Motor neuron (in vitro differentiated cells): ENCODE measurements around the gene KRTAP9-7. TPM values are rescaled to one million over a fixed set of nuclear protein-coding genes. Genes with fewer than 3 reads are reported as not detected.

ENCODE experiments used
- ATAC-seq, 8 experiments: fragments of 200-7000 bp; cut with Tn5 transposase; replicated peaks in 6 of 8; 2 replicates each; pipeline ENCODE4 v1.8.0; 2021; ENCODE audit warnings: mild to moderate bottlenecking in 8 of 8, moderate library complexity in 8 of 8
- H3K27ac ChIP-seq, 2 donors: fragments of 250-450 bp; sonication (Bioruptor Pico); 2 replicates each; pipeline ENCODE4 v1.9.0; 2021; ENCODE audit warnings: antibody characterized with exemption in 2 of 2, mild to moderate bottlenecking in 2 of 2, moderate library complexity in 1 of 2
- H3K4me1 ChIP-seq, 2 donors: fragments of 250-450 bp; sonication (Bioruptor Pico); replicated peaks in 1 of 2; 2 replicates each; pipeline ENCODE4 v1.6.1; 2021; ENCODE audit warnings: antibody characterized with exemption in 2 of 2, mild to moderate bottlenecking in 2 of 2, moderate library complexity in 1 of 2
- H3K4me3 ChIP-seq, 5 donors: fragments of 250-450 bp; sonication (Bioruptor Pico); 2 replicates each; pipeline ENCODE4 v1.9.0; 2021; ENCODE audit warnings: antibody characterized with exemption in 5 of 5, mild to moderate bottlenecking in 5 of 5, moderate library complexity in 4 of 5
- WGBS, 10 experiments: fragments of 450-650 bp; shearing (Covaris generic); methylation state at CpG; one replicate each; pipeline ENCODE4 v1.0.0; 2022; 5-methylcytosine and 5-hydroxymethylcytosine counted together
- in situ Hi-C, 9 experiments: fragments of 400-800 bp; cut with MboI; loops; one replicate each; pipeline ENCODE4 v1.15.0; 2021; ENCODE audit warnings: low sequenced_read_pairs in 9 of 9, low pct_unique_long_range_greater_than_20kb in 2 of 9; ENCODE audit not compliant: unreplicated experiment in 9 of 9
- total RNA-seq, 8 experiments: library from RNA; unstranded; fragments of 300-600 nt; gene quantifications; 2 replicates each; pipeline versions ENCODE4 v1.2.3 to v1.2.4, GENCODE V29; 2022

KRTAP9-7 gene
- total RNA-seq, 8 experiments from 2014 or later, result 0.45 TPM; not detected in 7

DNA sequence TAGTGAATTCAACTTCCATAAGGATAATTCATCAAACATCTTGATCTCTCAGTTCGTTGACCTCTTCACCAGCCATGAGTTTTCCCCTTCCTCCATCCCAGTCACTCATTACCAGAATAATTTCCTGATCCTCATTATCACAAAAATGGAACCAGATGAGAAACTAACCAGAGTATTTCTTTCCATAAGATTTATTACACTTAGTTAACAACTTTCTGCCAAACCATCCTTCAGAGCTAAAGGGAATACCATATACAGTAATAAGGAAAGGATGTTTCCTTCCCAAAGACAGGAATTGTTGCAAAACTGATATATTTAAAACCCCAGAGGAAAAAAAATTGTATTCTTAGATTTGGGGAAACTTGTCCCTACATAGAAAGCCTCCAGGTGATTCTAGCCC is 18.5 kb downstream of the KRTAP9-7 start:
- 0 to 63% (median 10%) methylated on average over 1 of the region's 1 CpG; no CpG with 5 or more reads in 3 of the 10 experiments for WGBS, 10 experiments
- no peak for ATAC-seq
- H3K27ac ChIP-seq, result no peak overlapping the region
- no peaks in the 10 kb centered on the region for H3K4me1 ChIP-seq
- in situ Hi-C loops, result no loop called here
- no peak overlapping the region for H3K4me3 ChIP-seq

DNA sequence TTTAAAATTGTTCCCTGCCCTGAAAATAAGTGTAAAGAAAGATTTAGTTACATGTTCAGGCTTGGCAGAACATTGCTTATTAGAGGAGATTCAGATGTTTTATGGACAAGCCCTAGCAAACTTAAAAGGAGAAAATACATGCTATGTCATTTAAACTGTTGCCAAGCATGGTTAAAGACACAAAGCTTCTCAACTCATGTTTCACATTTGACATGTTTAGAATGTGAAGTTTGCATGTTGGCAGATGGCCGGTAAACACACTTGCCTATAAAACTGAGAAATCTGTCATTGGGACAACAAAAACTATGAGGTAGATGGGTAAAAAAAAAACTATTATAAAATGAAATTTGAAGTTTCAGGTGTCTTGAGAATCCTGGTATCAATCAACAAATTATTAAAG is 21.3 kb downstream of the KRTAP9-7 start:
- no peak for ATAC-seq
- Histone ChIP-seq H3K27ac (no peak overlapping the region), H3K4me1 (no peaks in the 10 kb centered on the region), H3K4me3 (no peak overlapping the region)
- 20 to 100% (median 82%) methylated on average over 1 of the region's 1 CpG; no CpG with 5 or more reads in 2 of the 10 experiments for WGBS, 10 experiments
- in situ Hi-C loops, result no loop called here

DNA sequence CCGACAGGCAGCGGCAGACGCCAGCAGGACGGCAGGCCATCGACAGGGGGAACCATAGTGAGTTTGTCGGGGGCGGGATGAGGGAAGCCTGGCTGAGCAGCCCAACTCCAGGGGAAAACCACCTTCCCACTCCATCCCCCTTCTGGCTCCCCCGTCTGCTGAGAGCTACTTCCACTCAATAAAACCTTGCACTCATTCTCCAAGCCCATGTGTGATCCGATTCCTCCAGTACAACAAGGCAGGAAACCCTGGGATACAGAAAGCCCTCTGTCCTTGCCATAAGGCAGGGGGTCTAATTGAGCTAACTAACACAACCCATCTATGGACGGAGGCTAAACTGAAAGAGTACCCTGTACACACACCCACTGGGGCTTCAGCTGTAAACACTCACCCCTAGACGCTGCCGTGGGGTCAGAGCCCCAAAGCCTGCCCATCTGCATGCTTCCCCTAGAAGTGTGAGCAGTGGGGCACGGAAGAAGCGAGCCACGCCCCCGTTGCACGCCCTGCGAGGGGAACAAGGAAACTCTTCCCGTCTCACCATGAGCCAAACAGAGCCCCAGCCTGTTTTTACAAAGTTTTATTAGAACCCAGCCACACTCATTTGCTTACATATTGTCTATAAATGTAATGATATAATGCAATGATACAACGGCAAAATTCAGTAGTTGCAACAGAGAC is 23.1 kb downstream of the KRTAP9-7 start:
- in situ Hi-C loops, result no loop called here
- WGBS, 10 experiments, result 25 to 97% (median 90%) methylated on average over 1 to 13 of the region's 20 CpGs; no CpG with 5 or more reads in 4 of the 10 experiments
- ATAC-seq, result no peak

DNA sequence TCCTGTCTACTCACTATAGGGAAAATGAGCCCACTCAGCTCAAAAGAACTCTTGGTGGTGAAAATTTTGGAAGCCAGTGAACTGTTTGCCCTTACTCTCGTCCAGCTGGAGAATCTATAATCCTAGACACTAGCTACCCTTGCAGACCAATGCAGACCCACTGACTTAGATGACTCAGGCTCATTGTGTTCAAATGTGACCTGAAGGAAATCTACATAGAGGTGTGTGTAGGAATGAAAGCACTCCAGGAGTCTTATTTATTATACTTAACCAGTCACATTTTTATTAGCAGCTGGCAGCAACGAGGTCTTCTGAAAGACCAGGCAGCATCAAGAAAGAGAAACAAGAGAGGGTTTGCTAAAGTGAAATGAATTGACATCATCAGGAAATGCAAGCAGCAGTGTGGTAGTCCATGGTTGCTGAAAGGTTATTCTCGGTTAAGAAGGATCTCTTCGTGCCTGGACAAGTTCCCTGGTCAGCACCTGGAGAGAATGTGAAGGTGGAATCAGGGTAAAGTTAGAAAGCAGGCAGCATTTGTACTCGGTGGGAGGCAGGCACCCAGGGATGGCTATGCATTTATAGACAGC is 25.8 kb downstream of the KRTAP9-7 start:
- peak in 1 of 8 experiments; percentile 31 for ATAC-seq
- no peak overlapping the region for H3K27ac ChIP-seq
- no peaks in the 10 kb centered on the region for H3K4me1 ChIP-seq
- in situ Hi-C loops, result loop anchor here in 1 of 9 experiments (25.0 kb wide), 1 partner anchor 389 kb away; no protein-coding TSS in a partner anchor
- whole genome bisulfite sequencing, 10 experiments, result 11 to 70% (median 39%) methylated on average over 1 to 5 of the region's 5 CpGs
- no peak overlapping the region for H3K4me3 ChIP-seq

More for the DNA sequence above, 23.1 kb downstream of the KRTAP9-7 start:
- Histone ChIP-seq H3K4me3 (no peak overlapping the region), H3K4me1 (no peaks in the 10 kb centered on the region), H3K27ac (no peak overlapping the region)

DNA sequence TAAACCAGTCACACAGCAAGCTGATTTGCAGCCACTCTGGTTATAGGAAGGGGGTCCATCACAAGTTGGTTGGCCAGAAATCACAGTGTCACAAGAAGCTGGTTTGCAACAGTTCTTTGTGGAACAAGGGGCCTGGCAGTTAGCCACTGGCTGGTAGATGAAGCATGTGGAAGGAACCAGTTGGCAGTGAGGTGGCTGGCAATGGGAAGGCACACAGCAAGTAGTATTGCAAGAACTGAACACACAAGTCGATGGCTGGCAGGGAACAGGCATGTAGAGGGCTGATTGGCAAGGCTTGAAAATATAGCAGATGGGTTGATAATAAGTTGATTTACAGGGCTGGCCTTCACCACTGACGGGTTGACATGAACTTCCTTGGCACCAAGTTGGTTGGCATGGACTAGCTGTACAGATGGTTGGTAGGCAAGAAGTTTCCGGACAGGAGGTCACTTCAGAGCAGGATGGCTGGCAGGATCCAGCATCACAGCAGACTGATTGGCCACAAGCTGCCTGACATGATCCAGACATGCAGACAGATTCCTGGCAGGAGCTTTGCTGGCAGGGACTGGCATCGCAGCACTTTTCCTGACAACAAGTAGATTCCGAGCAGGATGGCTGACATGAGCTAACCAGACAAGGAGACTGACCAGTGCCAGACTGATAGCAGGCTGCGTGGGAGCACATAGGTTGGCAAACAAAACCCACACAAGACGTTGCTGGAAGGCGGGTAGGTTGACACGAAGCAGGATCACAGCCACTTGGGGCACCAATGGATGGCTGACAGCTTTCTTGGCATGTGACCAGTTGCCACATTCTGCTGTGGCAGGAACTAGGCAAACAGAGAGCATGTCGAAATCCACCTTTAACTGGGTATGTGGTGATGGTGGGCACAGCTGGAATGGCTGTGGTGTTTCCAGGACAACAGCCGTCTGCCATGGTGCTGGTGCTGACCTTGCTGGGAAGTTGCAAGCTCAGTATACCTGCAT is 26.7 kb downstream of the KRTAP9-7 start, which contains the start of gene KRTAP29-1:
TSS of gene KRTAP29-1 (minus strand) at position 936 of the 986 bp plus-strand sequence. CDS start at position 936, 0 bp downstream.
- 20 to 85% (median 60%) methylated on average over 1 to 5 of the region's 11 CpGs for WGBS, 10 experiments
- in situ Hi-C loops, result loop anchor here in 1 of 9 experiments (25.0 kb wide), 1 partner anchor 390 kb away; no protein-coding TSS in a partner anchor
- ATAC-seq, result no peak
- no peak within 1 kb of the TSS for H3K27ac ChIP-seq
- no peaks in the 10 kb centered on the region for H3K4me1 ChIP-seq
- H3K4me3 ChIP-seq, result no peak within 1 kb of the TSS

DNA sequence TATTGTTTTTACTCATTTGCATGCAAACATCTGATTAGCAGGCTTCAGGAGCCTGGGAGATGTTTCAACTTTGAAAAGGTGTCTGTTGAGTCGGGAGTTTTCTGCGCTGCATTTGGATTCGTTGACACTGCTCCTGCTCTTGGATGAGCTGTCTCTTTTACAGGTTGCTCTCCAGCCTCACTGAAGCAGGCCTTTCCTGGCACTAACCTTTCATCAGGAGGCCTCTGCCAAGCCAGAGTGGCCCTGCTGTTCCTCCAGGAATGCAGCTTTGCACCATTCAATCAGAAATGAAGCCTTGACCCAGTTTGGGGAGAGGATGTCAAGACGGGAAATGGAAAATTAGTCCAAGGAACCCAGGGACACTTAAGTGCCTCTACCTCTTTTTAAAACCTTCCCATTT is 27.5 kb downstream of the KRTAP9-7 start:
- Histone ChIP-seq H3K4me3 (no peak overlapping the region), H3K27ac (no peak overlapping the region), H3K4me1 (no peaks in the 10 kb centered on the region)
- in situ Hi-C loops, result loop anchor here in 1 of 9 experiments (25.0 kb wide), 1 partner anchor 391 kb away; no protein-coding TSS in a partner anchor
- no peak for ATAC-seq
- 6 to 100% (median 80%) methylated on average over 1 to 4 of the region's 4 CpGs; no CpG with 5 or more reads in 3 of the 10 experiments for WGBS, 10 experiments

DNA sequence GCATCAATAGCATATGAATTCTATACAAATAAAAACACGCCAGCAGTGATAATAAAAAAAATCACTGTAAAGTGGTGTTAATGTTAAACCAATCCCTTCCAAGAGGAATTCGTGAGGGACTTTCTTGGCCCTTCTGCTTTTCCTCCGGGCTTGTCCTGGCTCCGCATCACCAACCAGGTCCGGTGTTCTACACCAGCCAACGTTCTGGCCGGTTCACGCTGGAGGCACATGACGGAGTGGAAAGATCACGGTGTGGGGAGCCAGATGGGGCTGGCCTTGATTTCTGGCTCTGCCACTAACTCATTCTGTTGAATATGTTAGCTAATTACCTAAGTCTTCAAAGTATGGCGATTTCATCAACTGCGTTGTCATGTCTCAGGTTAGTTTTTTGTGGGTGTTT is 28.6 kb downstream of the KRTAP9-7 start:
- H3K4me3 ChIP-seq, result no peak overlapping the region
- WGBS, 10 experiments, result 53 to 95% (median 77%) methylated on average over 4 to 11 of the region's 12 CpGs; no CpG with 5 or more reads in 2 of the 10 experiments
- H3K4me1 ChIP-seq, result no peaks in the 10 kb centered on the region
- in situ Hi-C loops, result loop anchor here in 1 of 9 experiments (25.0 kb wide), 1 partner anchor 392 kb away; no protein-coding TSS in a partner anchor
- no peak for ATAC-seq
- H3K27ac ChIP-seq, result no peak overlapping the region

DNA sequence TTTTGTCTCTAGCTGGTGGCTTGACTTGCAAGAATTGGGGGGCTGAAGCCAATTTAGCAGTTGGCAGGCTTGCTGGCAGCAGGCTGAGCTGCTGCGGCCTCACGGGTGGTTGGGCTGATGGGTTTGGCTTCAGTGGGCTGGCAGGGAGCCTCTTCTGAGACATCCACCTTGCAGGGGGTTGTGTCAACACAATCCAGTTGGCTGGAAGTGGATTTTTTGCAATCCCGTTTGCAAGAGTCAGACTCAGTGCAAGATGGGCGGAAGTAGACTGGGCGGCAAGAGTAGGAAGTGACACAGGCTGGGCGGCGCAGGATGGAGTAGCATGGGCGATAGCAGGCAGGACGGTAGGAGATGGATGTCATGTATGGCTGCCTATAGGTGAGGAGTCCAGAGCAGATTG is 32.1 kb downstream of the KRTAP9-7 start:
- in situ Hi-C loops, result loop anchor here in 1 of 9 experiments (25.0 kb wide), 1 partner anchor 395 kb away; no protein-coding TSS in a partner anchor
- 27 to 100% (median 68%) methylated on average over 1 to 4 of the region's 9 CpGs; no CpG with 5 or more reads in 5 of the 10 experiments for WGBS, 10 experiments
- peak in 1 of 8 experiments; percentile 13 for ATAC-seq
- Histone ChIP-seq H3K4me1 (no peaks in the 10 kb centered on the region), H3K27ac (no peak overlapping the region), H3K4me3 (no peak overlapping the region)

DNA sequence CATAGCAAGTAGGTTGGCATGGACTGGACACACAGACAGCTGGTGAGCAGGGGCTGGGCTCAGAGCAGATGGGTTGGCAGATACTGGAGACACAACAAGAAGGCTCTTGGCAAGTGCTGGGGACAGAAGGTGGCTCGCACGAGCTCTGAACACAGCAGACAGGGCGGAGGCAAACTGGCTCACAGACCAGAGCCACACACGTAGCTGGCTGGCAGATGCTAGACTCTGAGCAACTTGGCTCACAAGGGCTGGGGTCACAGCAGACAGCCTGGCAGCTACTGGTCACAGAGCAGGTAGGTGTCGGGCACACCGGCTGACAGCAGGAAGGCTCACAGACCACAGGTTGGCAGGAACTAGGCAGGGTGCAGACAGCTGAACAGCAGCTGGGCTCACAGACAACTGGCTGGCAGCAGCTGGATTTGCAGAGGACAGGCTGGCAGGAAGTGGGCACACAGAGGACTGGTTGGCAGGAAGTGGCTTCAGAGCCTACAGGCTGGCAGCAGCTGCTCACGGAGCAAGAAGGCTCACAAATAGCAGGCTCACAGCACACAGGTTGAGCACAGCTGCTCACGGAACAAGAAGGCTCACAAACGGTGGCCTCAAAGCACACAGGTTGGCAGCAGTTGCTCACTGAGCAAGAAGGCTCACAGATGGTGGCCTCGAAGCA is 32.9 kb downstream of the KRTAP9-7 start:
- WGBS, 10 experiments, result 0 to 100% (median 80%) methylated on average over 1 to 8 of the region's 10 CpGs; no CpG with 5 or more reads in 6 of the 10 experiments
- ATAC-seq, result peak in 1 of 8 experiments; percentile 16
- in situ Hi-C loops, result loop anchor here in 1 of 9 experiments (25.0 kb wide), 1 partner anchor 396 kb away; no protein-coding TSS in a partner anchor

DNA sequence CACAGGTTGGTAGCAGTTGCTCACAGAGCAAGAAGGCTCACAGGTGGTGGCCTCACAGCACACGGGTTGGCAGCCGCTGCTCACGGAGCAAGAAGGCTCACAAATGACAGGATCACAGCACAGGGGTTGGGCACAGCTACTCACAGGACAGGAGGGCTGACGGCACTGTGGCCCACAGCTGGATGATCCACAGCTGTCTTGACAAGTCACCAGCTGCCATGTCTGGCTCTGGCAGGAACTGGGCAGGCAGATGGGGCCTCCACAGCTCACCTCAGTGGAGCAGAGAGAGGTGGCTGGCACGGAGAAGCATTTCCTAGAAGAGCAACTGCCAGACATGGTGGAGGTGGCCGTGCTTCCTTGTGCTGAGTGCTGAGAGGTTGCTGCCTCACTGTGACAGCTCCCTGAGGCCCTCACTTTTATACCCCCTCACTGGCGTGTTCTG is 33.4 kb downstream of the KRTAP9-7 start, which contains the start of gene KRTAP16-1:
TSS of gene KRTAP16-1 (minus strand) at position 392 of the 442 bp plus-strand sequence. CDS start at position 336, 56 bp downstream.
- no peak for ATAC-seq
- 33 to 85% (median 67%) methylated on average over 1 to 5 of the region's 7 CpGs; no CpG with 5 or more reads in 5 of the 10 experiments for WGBS, 10 experiments
- in situ Hi-C loops, result loop anchor here in 1 of 9 experiments (25.0 kb wide), 1 partner anchor 397 kb away; no protein-coding TSS in a partner anchor
- H3K27ac ChIP-seq, result no peak within 1 kb of the TSS
- H3K4me3 ChIP-seq, result no peak within 1 kb of the TSS
- H3K4me1 ChIP-seq, result no peaks in the 10 kb centered on the region

More for the DNA sequence above, 32.9 kb downstream of the KRTAP9-7 start:
- H3K4me3 ChIP-seq, result no peak overlapping the region
- H3K4me1 ChIP-seq, result no peaks in the 10 kb centered on the region
- no peak overlapping the region for H3K27ac ChIP-seq

DNA sequence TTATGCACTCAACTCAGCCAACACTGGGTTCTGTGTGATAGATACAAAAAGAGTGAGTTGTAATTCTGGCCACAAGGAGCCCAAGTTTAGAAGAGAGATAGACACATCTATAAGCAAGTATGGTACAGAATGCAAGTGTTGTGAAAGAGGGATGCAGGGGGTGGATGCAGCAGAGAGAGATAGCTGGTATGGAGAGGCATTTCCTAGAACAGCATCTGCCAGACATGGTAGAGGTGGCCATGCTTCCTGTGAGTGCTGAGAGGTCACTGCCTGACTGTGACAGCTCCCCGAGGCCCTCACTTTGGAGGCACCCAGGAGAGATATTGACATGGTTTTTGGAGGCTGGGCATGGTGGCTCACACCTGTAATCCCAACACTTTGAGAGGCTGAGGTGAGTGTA is 35.6 kb downstream of the KRTAP9-7 start:
- H3K27ac ChIP-seq, result no peak overlapping the region
- H3K4me3 ChIP-seq, result no peak overlapping the region
- WGBS, 10 experiments, result 38 to 60% methylated on average over 1 of the region's 1 CpG; no CpG with 5 or more reads in 8 of the 10 experiments
- no peaks in the 10 kb centered on the region for H3K4me1 ChIP-seq
- in situ Hi-C loops, result loop anchor here in 1 of 9 experiments (25.0 kb wide), 1 partner anchor 399 kb away; no protein-coding TSS in a partner anchor
- no peak for ATAC-seq
